Cerebellar cortex (tissue), 1 donor: ENCODE measurements around the gene COMMD2.

ENCODE experiments used
- DNase-seq: peaks from one replicate; pipeline ENCODE4 v3.0.0-alpha.2; 2015; ENCODE audit warnings: low spot score

Gene COMMD2

GRCh38 chr3:149752051-149752787, at the start of gene COMMD2:
Gene COMMD2 (minus strand): TSS chr3:149752489. CDS start chr3:149752444, 45 bp downstream.
- peak; percentile 80 for DNase-seq

GRCh38 chr3:149801639-149802038, 49.4 kb upstream of the COMMD2 start:
- no peak for DNase-seq

- DNase-seq = no peak
Measured at GRCh38 chr3:149801195-149801594, 48.9 kb upstream of the COMMD2 start.

GRCh38 chr3:149800693-149801092, 48.4 kb upstream of the COMMD2 start:
- DNase-seq = no peak

- no peak for DNase-seq
Measured at GRCh38 chr3:149796026-149796425, 43.7 kb upstream of the COMMD2 start.

GRCh38 chr3:149792452-149793270, 40.4 kb upstream of the COMMD2 start, which contains the start of gene ANKUB1:
Gene ANKUB1 (minus strand): TSS chr3:149792554. CDS start chr3:149792366, 188 bp downstream.
- no peak for DNase-seq

- DNase-seq = no peak
Measured at GRCh38 chr3:149790698-149791097, 38.4 kb upstream of the COMMD2 start.

- DNase-seq = no peak
Measured at GRCh38 chr3:149790268-149790667, 38.0 kb upstream of the COMMD2 start.

GRCh38 chr3:149784064-149784704, 31.9 kb upstream of the COMMD2 start:
- peak; percentile 81 for DNase-seq

GRCh38 chr3:149783576-149783975, 31.3 kb upstream of the COMMD2 start:
- DNase-seq = peak; percentile 76

GRCh38 chr3:149781741-149782140, 29.5 kb upstream of the COMMD2 start:
- no peak for DNase-seq

GRCh38 chr3:149781211-149781610, 28.9 kb upstream of the COMMD2 start:
- no peak for DNase-seq

- no peak for DNase-seq
Measured at GRCh38 chr3:149777414-149778214, 25.3 kb upstream of the COMMD2 start.

GRCh38 chr3:149776170-149776569, 23.9 kb upstream of the COMMD2 start:
- no peak for DNase-seq

GRCh38 chr3:149772861-149773260, 20.6 kb upstream of the COMMD2 start:
- no peak for DNase-seq

GRCh38 chr3:149771652-149772271, 19.5 kb upstream of the COMMD2 start:
- peak; percentile 43 for DNase-seq

GRCh38 chr3:149770246-149770645, 18.0 kb upstream of the COMMD2 start:
- no peak for DNase-seq

- no peak for DNase-seq
Measured at GRCh38 chr3:149768704-149769103, 16.4 kb upstream of the COMMD2 start.

- DNase-seq = no peak
Measured at GRCh38 chr3:149767720-149768119, 15.4 kb upstream of the COMMD2 start.

- DNase-seq = peak; percentile 62
Measured at GRCh38 chr3:149765762-149766334, 13.6 kb upstream of the COMMD2 start.

GRCh38 chr3:149764302-149764701, 12.0 kb upstream of the COMMD2 start:
- DNase-seq = no peak
